ENCODE results near the gene PPARA. TPM values are rescaled to one million over a fixed set of nuclear protein-coding genes. Genes with fewer than 3 reads are reported as not detected.

The PPARA gene
- total and polyA plus RNA-seq, 2 donors (not counting 3 experiments of a cell fraction or from before 2014, with no cell fraction given), result 3.1 to 10.7 TPM

DNA sequence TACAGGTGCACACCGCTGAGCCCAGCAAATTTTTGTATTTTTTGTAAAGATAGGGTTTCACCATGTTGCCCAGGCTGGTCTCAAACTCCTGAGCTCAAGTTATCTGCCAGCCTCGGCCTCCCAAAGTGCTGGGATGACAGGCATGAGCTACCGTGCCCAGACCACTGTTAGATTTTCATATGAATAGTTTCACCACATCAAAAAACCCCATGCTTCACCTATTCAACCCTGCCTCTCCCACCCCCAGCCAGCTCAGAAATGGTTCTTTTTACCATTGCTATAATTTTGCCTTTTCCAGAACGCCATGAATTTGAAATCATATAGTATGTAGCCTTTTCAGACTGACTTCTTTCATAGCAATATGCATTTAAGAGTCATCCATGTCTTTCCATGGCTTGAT, 61.9 kb downstream of the PPARA start:
- Histone ChIP-seq H3K9ac (replicated peaks; ENCODE audit: extremely low read depth, insufficient read depth, low read length) (no peak overlapping the region), H3K36me3 (ENCODE audit: control insufficient read depth in 2 of 2, extremely low read depth in 1 of 2, insufficient read depth in 2 of 2, low read length in 2 of 2) (no peaks in the 10 kb centered on the region), H2AFZ (ENCODE audit: low read depth, low read length) (no peak overlapping the region), H3K4me1 (ENCODE audit: control insufficient read depth, extremely low read depth, insufficient read depth, low read length) (no peaks in the 10 kb centered on the region), H3K9me3 (replicated peaks; ENCODE audit: control insufficient read depth, insufficient read depth, low read length) (no peaks in the 10 kb centered on the region), H3K27ac (ENCODE audit: insufficient read depth, low read depth, low read length) (no peak overlapping the region), H3K4me2 (ENCODE audit: insufficient read depth, low read length) (no peak overlapping the region), H4K20me1 (replicated peaks; ENCODE audit: control insufficient read depth, extremely low read depth, insufficient read depth, low read length) (no peaks in the 10 kb centered on the region), H3K79me2 (ENCODE audit: control insufficient read depth, insufficient read depth, low read length) (no peaks in the 10 kb centered on the region), H3K27me3 (ENCODE audit: control insufficient read depth in 2 of 2, insufficient read depth in 2 of 2, low read length in 2 of 2) (no peaks in the 10 kb centered on the region), H3K4me3 (replicated peaks in 1 of 3; ENCODE audit: insufficient read depth in 1 of 3, low read depth in 1 of 3, low read length in 3 of 3) (no peak overlapping the region), H3K9me1 (replicated peaks; ENCODE audit: control insufficient read depth, extremely low read depth, insufficient read depth, low read length) (no peaks in the 10 kb centered on the region)
- ChIA-PET POLR2A (no interaction called here), CTCF (interaction anchor here (0.8 kb wide), 1 partner anchor 15 kb away, joined by 3 read pairs; no protein-coding TSS in a partner anchor)
- FAIRE-seq, result no peak
- intact Hi-C loops (cut with micrococcal nuclease), result no loop called here
- dilution Hi-C loops (cut with MboI; ENCODE audit: extremely low pct_ligation_motif_present, low sequenced_read_pairs), result no loop called here
- no TSS peak for BruUV-seq (replicated peaks)
- DNase-seq (ENCODE audit: low read depth, low spot score), result no peak
- TF ChIP-seq GATA2 (IDR thresholded peaks at IDR 0.05; ENCODE audit: insufficient read depth, insufficient read length, low read depth, low read length) (no peak), FOS (IDR thresholded peaks at IDR 0.05; ENCODE audit: borderline replicate concordance, insufficient read depth, low read length) (no peak)

DNA sequence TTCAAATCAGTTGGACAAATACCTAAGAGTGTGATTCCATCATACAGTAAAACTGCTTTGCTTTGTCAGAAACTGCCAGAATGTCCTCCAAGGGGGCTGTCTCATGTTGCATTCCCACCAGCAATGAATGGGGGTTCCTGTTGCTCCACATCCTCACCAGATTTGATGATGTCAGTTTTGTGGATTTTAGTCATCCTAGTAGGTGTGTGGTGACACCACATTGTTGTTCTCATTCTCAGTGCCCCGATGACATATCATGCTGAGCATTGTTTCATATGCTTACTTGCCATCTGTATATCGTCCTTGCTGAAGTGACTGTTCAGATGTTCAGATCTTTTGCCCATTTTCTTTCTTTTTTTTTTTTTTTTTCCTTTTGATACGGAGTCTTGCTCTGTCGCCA, 62.7 kb downstream of the PPARA start:
- BruUV-seq (replicated peaks), result no TSS peak
- no peak overlapping the region for H3K9ac ChIP-seq (replicated peaks; ENCODE audit: extremely low read depth, insufficient read depth, low read length)
- H3K4me3 ChIP-seq (replicated peaks in 1 of 3; ENCODE audit: insufficient read depth in 1 of 3, low read depth in 1 of 3, low read length in 3 of 3), result no peak overlapping the region
- H3K9me1 ChIP-seq (replicated peaks; ENCODE audit: control insufficient read depth, extremely low read depth, insufficient read depth, low read length), result no peaks in the 10 kb centered on the region
- CTCF ChIA-PET, result no interaction called here
- intact Hi-C loops (cut with micrococcal nuclease) (no loop called here), dilution Hi-C loops (cut with MboI; ENCODE audit: extremely low pct_ligation_motif_present, low sequenced_read_pairs) (no loop called here)
- no peaks in the 10 kb centered on the region for H3K79me2 ChIP-seq (ENCODE audit: control insufficient read depth, insufficient read depth, low read length)
- TF ChIP-seq, protein P1, sequence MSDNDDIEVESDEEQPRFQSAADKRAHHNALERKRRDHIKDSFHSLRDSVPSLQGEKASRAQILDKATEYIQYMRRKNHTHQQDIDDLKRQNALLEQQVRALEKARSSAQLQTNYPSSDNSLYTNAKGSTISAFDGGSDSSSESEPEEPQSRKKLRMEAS (IDR thresholded peaks at IDR 0.05; ENCODE audit: insufficient read depth, insufficient read length), result no peak
- TF ChIP-seq FOS (IDR thresholded peaks at IDR 0.05; ENCODE audit: borderline replicate concordance, insufficient read depth, low read length) (no peak), MYC (IDR thresholded peaks at IDR 0.05; ENCODE audit: low read depth, low read length) (no peak), GATA2 (IDR thresholded peaks at IDR 0.05; ENCODE audit: insufficient read depth, insufficient read length, low read depth, low read length) (no peak), POLR2AphosphoS5 (IDR thresholded peaks at IDR 0.05; ENCODE audit: insufficient read depth, low read depth, low read length) (no peak)
- TF ChIP-seq, protein P2, sequence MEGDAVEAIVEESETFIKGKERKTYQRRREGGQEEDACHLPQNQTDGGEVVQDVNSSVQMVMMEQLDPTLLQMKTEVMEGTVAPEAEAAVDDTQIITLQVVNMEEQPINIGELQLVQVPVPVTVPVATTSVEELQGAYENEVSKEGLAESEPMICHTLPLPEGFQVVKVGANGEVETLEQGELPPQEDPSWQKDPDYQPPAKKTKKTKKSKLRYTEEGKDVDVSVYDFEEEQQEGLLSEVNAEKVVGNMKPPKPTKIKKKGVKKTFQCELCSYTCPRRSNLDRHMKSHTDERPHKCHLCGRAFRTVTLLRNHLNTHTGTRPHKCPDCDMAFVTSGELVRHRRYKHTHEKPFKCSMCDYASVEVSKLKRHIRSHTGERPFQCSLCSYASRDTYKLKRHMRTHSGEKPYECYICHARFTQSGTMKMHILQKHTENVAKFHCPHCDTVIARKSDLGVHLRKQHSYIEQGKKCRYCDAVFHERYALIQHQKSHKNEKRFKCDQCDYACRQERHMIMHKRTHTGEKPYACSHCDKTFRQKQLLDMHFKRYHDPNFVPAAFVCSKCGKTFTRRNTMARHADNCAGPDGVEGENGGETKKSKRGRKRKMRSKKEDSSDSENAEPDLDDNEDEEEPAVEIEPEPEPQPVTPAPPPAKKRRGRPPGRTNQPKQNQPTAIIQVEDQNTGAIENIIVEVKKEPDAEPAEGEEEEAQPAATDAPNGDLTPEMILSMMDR (IDR thresholded peaks at IDR 0.05; ENCODE audit: extremely low read depth in 1 of 2, insufficient read depth in 1 of 2, low read depth in 1 of 2, low read length in 2 of 2), result no peak
- no peak overlapping the region for H3K27ac ChIP-seq (ENCODE audit: insufficient read depth, low read depth, low read length)
- no peaks in the 10 kb centered on the region for H4K20me1 ChIP-seq (replicated peaks; ENCODE audit: control insufficient read depth, extremely low read depth, insufficient read depth, low read length)
- H2AFZ ChIP-seq (ENCODE audit: low read depth, low read length), result no peak overlapping the region
- no peaks in the 10 kb centered on the region for H3K36me3 ChIP-seq (ENCODE audit: control insufficient read depth in 2 of 2, extremely low read depth in 1 of 2, insufficient read depth in 2 of 2, low read length in 2 of 2)
- no peaks in the 10 kb centered on the region for H3K4me1 ChIP-seq (ENCODE audit: control insufficient read depth, extremely low read depth, insufficient read depth, low read length)
- no peak overlapping the region for H3K4me2 ChIP-seq (ENCODE audit: insufficient read depth, low read length)
- POLR2A ChIA-PET, result no interaction called here
- DNase-seq (ENCODE audit: low read depth, low spot score), result no peak
- no peaks in the 10 kb centered on the region for H3K9me3 ChIP-seq (replicated peaks; ENCODE audit: control insufficient read depth, insufficient read depth, low read length)
- FAIRE-seq, result no peak
- H3K27me3 ChIP-seq (ENCODE audit: control insufficient read depth in 2 of 2, insufficient read depth in 2 of 2, low read length in 2 of 2), result no peaks in the 10 kb centered on the region
